Rectal smooth muscle tissue (tissue), 1 donor: ENCODE measurements around the gene GGA1.

Experiments
- H3K27ac ChIP-seq: one replicate; pipeline ENCODE4 v1.7.0; 2013; ENCODE audit warnings: low read depth, low read length, inconsistent platforms
- H3K27me3 ChIP-seq: one replicate; pipeline ENCODE4 v1.7.0; 2013; ENCODE audit warnings: low read length; ENCODE audit not compliant: control insufficient read depth, insufficient read depth
- H3K36me3 ChIP-seq: one replicate; pipeline ENCODE4 v1.7.0; 2013; ENCODE audit warnings: low read length; ENCODE audit not compliant: control insufficient read depth, insufficient read depth
- H3K4me1 ChIP-seq: one replicate; pipeline ENCODE4 v1.7.0; 2013; ENCODE audit warnings: low read length; ENCODE audit not compliant: control insufficient read depth, insufficient read depth
- H3K4me3 ChIP-seq: one replicate; pipeline ENCODE4 v1.7.0; 2013; ENCODE audit warnings: low read length
- H3K9ac ChIP-seq: one replicate; pipeline ENCODE4 v1.7.0; 2013; ENCODE audit warnings: low read length

The GGA1 gene

GRCh38 chr22:37657590-37658132, 49.0 kb downstream of the GGA1 start:
- no peaks in the 10 kb centered on the region for H3K36me3 ChIP-seq
- H3K27me3 ChIP-seq: no peaks in the 10 kb centered on the region
- peak overlapping the region; percentile 80 for H3K4me3 ChIP-seq
- peaks cover 30% of the 10 kb centered on the region for H3K4me1 ChIP-seq
- peak overlapping the region; percentile 89 for H3K27ac ChIP-seq
- H3K9ac ChIP-seq: peak overlapping the region; percentile 51

GRCh38 chr22:37658133-37659065, 49.8 kb downstream of the GGA1 start, which contains the start of gene PDXP:
PDXP (plus strand) TSS chr22:37658723; CDS start chr22:37658783, 60 bp downstream.
- Histone ChIP-seq H3K9ac (peak within 1 kb of the TSS; percentile 82), H3K27me3 (no peaks in the 10 kb centered on the region), H3K4me1 (peaks cover 30% of the 10 kb centered on the region), H3K27ac (peak within 1 kb of the TSS; percentile 89), H3K36me3 (no peaks in the 10 kb centered on the region), H3K4me3 (peak within 1 kb of the TSS; percentile 90)

GRCh38 chr22:37659066-37659896, 50.6 kb downstream of the GGA1 start:
- Histone ChIP-seq H3K4me1 (peaks cover 30% of the 10 kb centered on the region), H3K36me3 (no peaks in the 10 kb centered on the region), H3K9ac (peak overlapping the region; percentile 82), H3K27me3 (no peaks in the 10 kb centered on the region), H3K27ac (peak overlapping the region; percentile 61), H3K4me3 (peak overlapping the region; percentile 90)

GRCh38 chr22:37659897-37660708, 51.5 kb downstream of the GGA1 start:
- Histone ChIP-seq H3K27ac (peak overlapping the region; percentile 61), H3K9ac (peak overlapping the region; percentile 82), H3K36me3 (no peaks in the 10 kb centered on the region), H3K4me1 (peaks cover 32% of the 10 kb centered on the region), H3K27me3 (no peaks in the 10 kb centered on the region), H3K4me3 (peak overlapping the region; percentile 90)

- peaks cover 32% of the 10 kb centered on the region for H3K4me1 ChIP-seq
- peak overlapping the region; percentile 30 for H3K4me3 ChIP-seq
- peak overlapping the region; percentile 88 for H3K27ac ChIP-seq
- no peaks in the 10 kb centered on the region for H3K36me3 ChIP-seq
- no peaks in the 10 kb centered on the region for H3K27me3 ChIP-seq
- H3K9ac ChIP-seq: no peak overlapping the region
Measured at GRCh38 chr22:37660709-37661045, 52.0 kb downstream of the GGA1 start.

- no peak overlapping the region for H3K9ac ChIP-seq
- H3K27me3 ChIP-seq: no peaks in the 10 kb centered on the region
- peak overlapping the region; percentile 40 for H3K4me3 ChIP-seq
- peaks cover 3% of the 10 kb centered on the region for H3K36me3 ChIP-seq
- peak overlapping the region; percentile 88 for H3K27ac ChIP-seq
- H3K4me1 ChIP-seq: peaks cover 32% of the 10 kb centered on the region
Measured at GRCh38 chr22:37661160-37661924, 52.7 kb downstream of the GGA1 start.

GRCh38 chr22:37662039-37662438, 53.4 kb downstream of the GGA1 start:
- H3K36me3 ChIP-seq: peaks cover 3% of the 10 kb centered on the region
- peak overlapping the region; percentile 55 for H3K27ac ChIP-seq
- no peak overlapping the region for H3K4me3 ChIP-seq
- peaks cover 32% of the 10 kb centered on the region for H3K4me1 ChIP-seq
- no peak overlapping the region for H3K9ac ChIP-seq
- no peaks in the 10 kb centered on the region for H3K27me3 ChIP-seq

- H3K36me3 ChIP-seq: peaks cover 3% of the 10 kb centered on the region
- no peak overlapping the region for H3K4me3 ChIP-seq
- H3K4me1 ChIP-seq: peaks cover 28% of the 10 kb centered on the region
- H3K9ac ChIP-seq: peak overlapping the region; percentile 10
- H3K27me3 ChIP-seq: no peaks in the 10 kb centered on the region
- H3K27ac ChIP-seq: peak overlapping the region; percentile 75
Measured at GRCh38 chr22:37663521-37664140, 55.0 kb downstream of the GGA1 start.

GRCh38 chr22:37664249-37665101, 55.8 kb downstream of the GGA1 start:
- Histone ChIP-seq H3K27ac (no peak overlapping the region), H3K4me3 (no peak overlapping the region), H3K27me3 (no peaks in the 10 kb centered on the region), H3K4me1 (peaks cover 26% of the 10 kb centered on the region), H3K9ac (no peak overlapping the region), H3K36me3 (peaks cover 3% of the 10 kb centered on the region)

- peaks cover 19% of the 10 kb centered on the region for H3K4me1 ChIP-seq
- H3K4me3 ChIP-seq: no peak overlapping the region
- H3K27me3 ChIP-seq: no peaks in the 10 kb centered on the region
- no peak overlapping the region for H3K9ac ChIP-seq
- peaks cover 3% of the 10 kb centered on the region for H3K36me3 ChIP-seq
- no peak overlapping the region for H3K27ac ChIP-seq
Measured at GRCh38 chr22:37665487-37665886, 56.9 kb downstream of the GGA1 start.
